Fibroblast of mammary gland (primary cell): ENCODE results near the gene CRK.
"Not testable (repeated sequence)": the region's sequence is repeated elsewhere in the genome, so short reads cannot be mapped to it uniquely, and the experiment has no call there.

Experiments
- DNase-seq: peaks from one replicate; pipeline ENCODE4 v3.0.0-alpha.2; 2010; ENCODE audit warnings: low read depth
- H3K4me3 ChIP-seq: 2 replicates; pipeline ENCODE4 v1.5.1; 2011; ENCODE audit warnings: low read depth, mild to moderate bottlenecking, low read length, moderate library complexity; ENCODE audit not compliant: control insufficient read depth
- TF ChIP-seq, protein P1 (sequence below): conservative IDR thresholded peaks from 2 replicates; pipeline ENCODE4 v1.5.1; 2011; ENCODE audit warnings: low read depth, low read length, inconsistent platforms; ENCODE audit not compliant: control insufficient read depth, insufficient read depth

CRK gene

DNA sequence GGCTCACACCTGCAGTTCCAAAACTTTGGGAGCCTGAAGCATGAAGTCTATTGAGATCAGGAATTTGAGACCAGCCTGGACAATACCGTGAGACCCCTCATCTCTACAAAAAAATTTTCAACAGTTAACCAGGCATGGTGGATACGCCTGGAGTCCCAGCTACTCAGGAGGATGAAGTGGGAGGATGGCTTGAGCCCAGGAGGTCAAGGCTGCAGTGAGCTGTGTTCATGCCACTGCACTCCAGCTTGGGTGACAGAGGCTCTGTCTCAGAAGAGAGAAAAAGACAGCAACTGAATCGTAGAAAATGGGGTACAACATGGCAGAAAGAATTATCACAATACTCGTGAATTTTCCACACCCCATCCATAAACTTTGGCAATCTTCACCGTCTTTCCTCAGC lies 3.2 kb downstream of the CRK start:
- no peak overlapping the region for H3K4me3 ChIP-seq
- no peak for DNase-seq
- TF ChIP-seq, protein P1, sequence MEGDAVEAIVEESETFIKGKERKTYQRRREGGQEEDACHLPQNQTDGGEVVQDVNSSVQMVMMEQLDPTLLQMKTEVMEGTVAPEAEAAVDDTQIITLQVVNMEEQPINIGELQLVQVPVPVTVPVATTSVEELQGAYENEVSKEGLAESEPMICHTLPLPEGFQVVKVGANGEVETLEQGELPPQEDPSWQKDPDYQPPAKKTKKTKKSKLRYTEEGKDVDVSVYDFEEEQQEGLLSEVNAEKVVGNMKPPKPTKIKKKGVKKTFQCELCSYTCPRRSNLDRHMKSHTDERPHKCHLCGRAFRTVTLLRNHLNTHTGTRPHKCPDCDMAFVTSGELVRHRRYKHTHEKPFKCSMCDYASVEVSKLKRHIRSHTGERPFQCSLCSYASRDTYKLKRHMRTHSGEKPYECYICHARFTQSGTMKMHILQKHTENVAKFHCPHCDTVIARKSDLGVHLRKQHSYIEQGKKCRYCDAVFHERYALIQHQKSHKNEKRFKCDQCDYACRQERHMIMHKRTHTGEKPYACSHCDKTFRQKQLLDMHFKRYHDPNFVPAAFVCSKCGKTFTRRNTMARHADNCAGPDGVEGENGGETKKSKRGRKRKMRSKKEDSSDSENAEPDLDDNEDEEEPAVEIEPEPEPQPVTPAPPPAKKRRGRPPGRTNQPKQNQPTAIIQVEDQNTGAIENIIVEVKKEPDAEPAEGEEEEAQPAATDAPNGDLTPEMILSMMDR = no peak

DNA sequence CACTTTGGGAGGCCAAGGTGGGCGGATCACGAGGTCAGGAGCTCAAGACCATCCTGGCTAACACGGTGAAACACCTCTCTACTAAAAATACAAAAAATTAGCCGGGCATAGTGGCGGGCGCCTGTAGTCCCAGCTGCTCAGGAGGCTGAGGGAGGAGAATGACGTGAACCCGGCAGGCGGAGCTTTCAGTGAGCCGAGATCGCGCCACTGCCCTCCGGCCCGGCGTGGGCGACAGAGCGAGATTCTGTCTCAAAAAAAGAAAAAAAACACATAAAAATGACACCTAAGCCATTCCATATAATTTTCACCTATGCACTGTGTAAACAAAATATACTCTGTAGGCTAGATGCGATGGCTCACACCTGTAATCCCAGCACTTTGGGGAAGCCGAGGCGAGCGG lies 5.8 kb downstream of the CRK start:
- not testable (repeated sequence) for DNase-seq, H3K4me3 ChIP-seq

DNA sequence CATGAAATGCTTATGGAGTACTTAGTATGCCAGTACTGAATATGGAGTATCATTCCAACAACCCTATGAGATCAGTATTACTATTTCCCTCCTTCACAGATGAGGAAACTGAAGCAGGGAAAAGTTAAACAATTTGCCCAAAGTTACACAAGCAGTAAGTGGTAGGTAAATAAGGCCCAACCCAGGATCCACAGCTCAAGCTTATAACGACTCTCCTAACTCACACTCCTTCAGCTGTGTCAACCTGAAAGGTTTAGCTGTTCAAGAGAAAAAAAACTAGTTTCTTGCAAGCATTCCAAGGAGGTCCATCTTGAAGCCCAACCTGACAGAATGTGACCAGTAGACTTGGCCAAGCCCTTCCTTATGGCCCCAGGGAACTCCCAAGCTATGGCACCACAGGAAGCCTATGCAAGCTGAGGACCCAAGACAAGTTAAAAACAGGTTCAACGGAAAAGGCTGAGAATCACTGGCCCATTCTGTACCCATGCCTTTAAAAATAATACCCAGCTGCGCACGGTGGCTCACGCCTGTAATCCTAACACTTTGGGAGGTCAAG lies 6.5 kb downstream of the CRK start:
- TF ChIP-seq, protein P1 = no peak
- no peak overlapping the region for H3K4me3 ChIP-seq
- DNase-seq = no peak

DNA sequence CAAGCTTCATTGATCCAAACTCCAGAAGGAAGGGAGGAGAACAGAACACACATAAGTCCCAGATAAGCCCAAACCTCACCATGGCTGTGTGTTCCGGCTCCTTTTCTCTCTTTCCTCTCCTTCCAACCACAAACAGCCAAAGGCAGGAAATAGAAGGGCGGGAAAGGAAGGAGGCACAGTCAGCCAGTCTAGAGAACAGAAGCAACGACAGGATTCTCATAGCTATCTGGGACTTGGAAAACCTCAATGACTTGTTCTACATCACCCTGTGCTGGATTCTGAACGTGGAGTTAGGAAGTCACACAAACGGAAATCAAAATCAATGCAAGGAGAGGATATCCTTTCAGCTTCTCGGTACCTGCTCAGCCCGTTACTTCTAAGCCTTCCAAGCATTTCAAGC lies 9.0 kb downstream of the CRK start:
- TF ChIP-seq, protein P1 = no peak
- DNase-seq = no peak
- H3K4me3 ChIP-seq = no peak overlapping the region

DNA sequence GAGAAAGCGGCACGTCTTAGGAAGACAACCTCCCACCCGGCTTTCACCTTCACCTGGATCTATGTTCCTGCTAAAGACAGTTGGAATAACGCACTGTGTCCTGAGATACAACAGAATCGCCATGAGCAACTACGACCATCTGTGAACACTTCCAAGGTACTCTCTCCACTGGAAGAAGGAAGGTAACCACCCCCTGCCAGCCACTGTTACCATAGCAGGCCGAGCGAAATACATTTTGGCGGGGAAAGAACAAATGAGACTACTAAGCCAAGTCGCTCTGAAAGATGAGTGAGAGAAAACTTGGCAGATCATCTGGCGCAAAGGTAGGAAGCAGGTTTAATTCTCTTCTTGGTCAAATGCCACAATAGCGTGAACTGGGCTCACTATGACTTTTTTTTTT lies 9.8 kb downstream of the CRK start:
- DNase-seq = no peak
- TF ChIP-seq, protein P1 = no peak
- no peak overlapping the region for H3K4me3 ChIP-seq

DNA sequence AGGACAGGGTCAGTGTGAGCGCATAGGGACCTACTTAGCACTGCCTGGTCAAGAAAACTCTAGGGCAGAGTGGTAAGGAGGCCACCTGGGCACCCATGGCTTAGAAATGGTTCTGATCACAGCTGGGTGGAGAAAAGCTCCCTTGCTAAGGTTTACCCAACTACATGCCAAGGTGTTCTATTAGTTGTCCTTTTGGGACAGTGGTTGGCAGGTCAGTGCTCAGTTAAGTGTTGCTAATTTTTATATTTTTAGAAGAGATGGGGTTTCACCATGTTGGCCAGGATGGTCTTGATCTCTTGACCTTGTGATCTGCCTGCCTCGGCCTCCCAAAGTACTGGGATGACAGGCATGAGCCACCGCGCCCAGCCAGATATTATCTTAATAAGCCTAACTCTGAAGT lies 10.3 kb downstream of the CRK start:
- not testable (repeated sequence) for H3K4me3 ChIP-seq, DNase-seq

DNA sequence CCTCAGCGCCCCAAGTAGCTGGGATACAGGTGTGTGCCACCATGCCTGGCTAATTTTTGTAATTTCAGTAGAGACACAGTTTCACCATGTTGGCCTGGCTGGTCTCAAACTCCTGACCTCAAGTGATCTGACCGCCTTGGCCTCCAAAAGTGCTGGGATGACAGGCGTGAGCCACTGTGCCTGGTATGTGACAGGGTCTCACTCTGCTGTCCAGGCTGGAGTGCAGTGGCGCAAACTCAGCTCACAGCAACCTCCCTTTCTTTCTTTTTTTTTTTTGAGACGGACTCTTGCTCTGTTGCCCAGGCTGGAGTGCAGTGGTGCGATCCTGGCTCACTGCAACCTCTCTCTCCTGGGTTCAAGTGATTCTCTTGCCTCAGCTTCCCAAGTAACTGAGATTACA lies 13.3 kb downstream of the CRK start:
- DNase-seq, H3K4me3 ChIP-seq: not testable (repeated sequence)

DNA sequence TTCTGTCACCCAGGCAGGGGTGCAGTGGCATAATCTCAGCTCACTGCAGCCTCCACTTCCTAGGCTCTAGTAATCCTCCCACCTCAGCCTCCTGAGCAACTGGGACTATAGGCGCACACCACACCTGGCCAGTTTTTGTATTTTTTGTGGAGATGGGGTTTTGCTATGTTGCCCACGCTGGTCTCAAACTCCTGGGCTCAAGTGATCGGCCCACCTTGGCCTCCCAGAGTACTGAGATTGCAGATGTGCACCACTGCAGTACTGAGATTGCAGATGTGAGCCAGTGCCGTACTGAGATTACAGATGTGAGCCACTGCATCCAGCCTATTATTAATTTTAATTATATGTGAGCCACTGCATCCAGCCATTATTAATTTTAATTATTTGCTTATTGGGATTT lies 13.8 kb downstream of the CRK start:
- DNase-seq = no peak
- no peak overlapping the region for H3K4me3 ChIP-seq
- TF ChIP-seq, protein P1 = no peak

DNA sequence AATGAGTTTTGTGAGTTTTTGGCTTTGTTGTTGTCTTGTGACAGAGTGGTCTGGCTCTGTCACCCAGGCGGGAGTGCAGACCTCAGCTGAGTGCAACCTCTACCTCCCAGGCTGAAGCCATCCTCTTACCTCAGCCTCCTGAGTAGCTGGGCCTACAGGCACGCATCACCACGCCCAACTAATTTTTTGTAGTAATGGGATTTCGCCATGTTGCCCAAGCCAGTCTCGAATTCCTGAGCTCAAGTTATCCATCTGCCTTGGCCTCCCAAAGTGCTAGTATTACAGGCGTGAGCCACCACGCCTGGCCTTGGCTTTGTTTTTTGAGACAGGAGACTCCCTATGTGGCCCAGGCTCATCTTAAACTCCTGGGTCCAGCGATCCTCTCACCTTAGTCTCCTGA lies 15.1 kb downstream of the CRK start:
- H3K4me3 ChIP-seq = no peak overlapping the region
- DNase-seq = no peak
- TF ChIP-seq, protein P1 = no peak
